ENCODE measurements around the gene TMEM63A.

GRCh38 chr1:225824533-225824941 lies 57.6 kb downstream of the TMEM63A start:
- no peak for TF ChIP-seq CTCF (IDR thresholded peaks at IDR 0.05)
- TF ChIP-seq POLR2A (IDR thresholded peaks at IDR 0.05) = no peak

Measured in breast epithelium (tissue), 3 donors.